Activated naive CD8-positive, alpha-beta T cell treated with anti-CD3 and anti-CD28 coated beads for 36 hours (primary cell): ENCODE measurements around the gene ZFAND3. TPM values are rescaled to one million over a fixed set of nuclear protein-coding genes. Genes with fewer than 3 reads are reported as not detected.
"Not testable (repeated sequence)": the region's sequence is repeated elsewhere in the genome, so short reads cannot be mapped to it uniquely, and the experiment has no call there.

Experiments used
- DNase-seq: peaks from one replicate; pipeline ENCODE4 v3.0.0; 2021
- H3K27ac Mint-ChIP-seq: one replicate; pipeline ENCODE4 v1.8.0; 2022; ENCODE audit warnings: mild to moderate bottlenecking, moderate library complexity, mixed read lengths
- H3K27me3 Mint-ChIP-seq: one replicate; pipeline ENCODE4 v1.8.0; 2022; ENCODE audit warnings: mild to moderate bottlenecking, mixed read lengths
- H3K36me3 Mint-ChIP-seq: one replicate; pipeline ENCODE4 v1.8.0; 2021; ENCODE audit warnings: mild to moderate bottlenecking, mixed read lengths
- H3K4me1 Mint-ChIP-seq: one replicate; pipeline ENCODE4 v1.8.0; 2021; ENCODE audit warnings: mixed read lengths
- H3K4me3 Mint-ChIP-seq: one replicate; pipeline ENCODE4 v1.8.0; 2022; ENCODE audit warnings: mild to moderate bottlenecking, moderate library complexity, mixed read lengths
- H3K9me3 Mint-ChIP-seq: one replicate; pipeline ENCODE4 v1.8.0; 2022; ENCODE audit warnings: mixed read lengths
- total RNA-seq, 2 experiments: library from RNA; stranded (reverse); gene quantifications; one replicate each; pipeline ENCODE4 v1.2.3, GENCODE V29; 2021

ZFAND3 gene
- total RNA-seq, 2 experiments from 2014 or later, result 36.3 to 38.5 TPM

DNA sequence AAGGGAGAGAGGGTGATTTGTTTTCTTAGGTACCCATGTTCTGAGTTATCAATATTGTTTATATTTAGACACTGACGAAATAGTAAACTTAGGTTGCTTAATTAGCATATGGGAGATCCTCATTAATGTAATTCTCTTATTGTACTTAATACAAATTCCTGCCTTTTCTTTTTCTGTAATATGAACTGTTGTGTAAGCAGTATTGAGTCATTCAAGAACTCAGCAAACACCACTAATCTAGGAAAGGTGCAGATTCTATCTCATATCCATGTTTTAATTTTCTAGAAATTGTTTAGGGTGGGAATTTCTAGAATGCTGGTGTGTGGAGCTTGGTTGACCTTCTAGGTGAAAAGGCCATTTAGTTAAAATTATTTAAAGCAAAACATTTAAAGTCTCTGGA, 216.0 kb downstream of the ZFAND3 start:
- H3K36me3 Mint-ChIP-seq, result peaks cover 10% of the 10 kb centered on the region
- H3K27ac Mint-ChIP-seq, result no peak overlapping the region
- peaks cover 44% of the 10 kb centered on the region for H3K4me1 Mint-ChIP-seq
- no peak for DNase-seq
- H3K9me3 Mint-ChIP-seq, result peaks cover under 1% of the 10 kb centered on the region
- H3K27me3 Mint-ChIP-seq, result no peaks in the 10 kb centered on the region
- no peak overlapping the region for H3K4me3 Mint-ChIP-seq

DNA sequence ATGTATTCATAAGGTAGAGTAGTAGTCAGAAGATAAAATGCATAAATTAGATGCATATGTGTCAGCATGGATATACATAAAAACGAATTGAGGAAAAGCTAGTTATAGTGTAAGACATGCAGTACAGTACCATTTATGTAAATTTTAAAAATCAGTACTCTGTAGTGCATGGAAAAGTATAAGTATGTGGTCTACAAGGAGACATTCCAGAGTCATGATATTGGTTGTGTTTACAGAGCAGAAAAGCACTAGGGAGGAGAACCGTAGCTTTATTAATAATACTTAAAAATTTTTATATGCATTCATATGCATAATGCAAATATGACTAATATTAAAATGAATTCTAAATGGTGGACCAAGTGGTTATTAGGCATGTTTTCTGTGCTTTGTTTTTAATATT, 220.0 kb downstream of the ZFAND3 start:
- no peak overlapping the region for H3K4me3 Mint-ChIP-seq
- H3K4me1 Mint-ChIP-seq, result peaks cover 21% of the 10 kb centered on the region
- DNase-seq, result no peak
- H3K36me3 Mint-ChIP-seq, result peaks cover 8% of the 10 kb centered on the region
- H3K9me3 Mint-ChIP-seq, result no peaks in the 10 kb centered on the region
- H3K27me3 Mint-ChIP-seq, result no peaks in the 10 kb centered on the region
- H3K27ac Mint-ChIP-seq, result no peak overlapping the region

DNA sequence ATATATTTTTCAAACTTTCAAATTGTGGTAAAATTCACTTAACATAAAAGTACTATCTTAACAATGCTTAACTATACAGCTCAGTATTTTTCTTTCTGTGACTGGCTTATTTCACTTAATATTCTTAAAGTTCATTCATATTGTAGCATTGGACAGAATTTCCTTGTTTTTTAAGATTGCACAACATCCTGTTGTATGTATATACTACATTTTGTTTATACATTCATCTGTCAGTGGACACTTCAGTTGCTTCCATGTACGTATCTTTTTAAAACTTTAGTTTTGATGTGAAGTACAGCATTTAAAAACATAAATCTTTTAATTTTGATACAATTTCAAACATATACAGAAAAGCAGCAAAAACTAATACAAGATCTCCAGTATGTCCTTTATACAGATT, 220.7 kb downstream of the ZFAND3 start:
- Mint-ChIP-seq H3K36me3 (peaks cover 8% of the 10 kb centered on the region), H3K4me3 (no peak overlapping the region), H3K9me3 (no peaks in the 10 kb centered on the region), H3K4me1 (peaks cover 16% of the 10 kb centered on the region), H3K27me3 (no peaks in the 10 kb centered on the region), H3K27ac (no peak overlapping the region)
- DNase-seq, result no peak

DNA sequence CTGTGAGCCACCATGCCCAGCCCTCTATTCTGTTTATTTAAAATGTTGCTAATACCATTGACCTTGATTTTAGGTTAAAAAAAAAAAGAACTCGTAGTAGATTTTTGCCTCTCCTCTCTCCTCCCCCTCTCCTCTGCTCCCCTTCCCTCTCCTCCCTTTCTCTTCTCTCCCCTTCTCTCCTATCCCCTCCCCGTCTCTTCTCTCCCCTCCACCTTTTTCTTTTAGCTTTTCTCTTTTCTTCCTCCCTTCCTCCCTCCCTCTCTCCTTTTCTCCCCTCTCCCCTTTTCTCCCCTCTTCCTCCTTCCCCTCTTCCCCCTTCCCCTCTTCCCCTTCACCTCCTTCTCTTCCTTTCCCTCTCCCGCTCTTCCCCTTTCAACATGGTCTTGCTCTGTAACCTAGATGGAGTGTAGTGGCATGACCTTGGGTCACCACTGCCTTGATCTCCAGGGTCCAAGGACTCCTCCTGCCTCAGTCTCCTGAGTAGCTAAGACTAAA, 223.8 kb downstream of the ZFAND3 start:
- no peaks in the 10 kb centered on the region for H3K9me3 Mint-ChIP-seq
- no peaks in the 10 kb centered on the region for H3K27me3 Mint-ChIP-seq
- H3K4me1 Mint-ChIP-seq, result peaks cover 10% of the 10 kb centered on the region
- no peaks in the 10 kb centered on the region for H3K36me3 Mint-ChIP-seq
- DNase-seq, result no peak
- H3K4me3 Mint-ChIP-seq, result no peak overlapping the region
- H3K27ac Mint-ChIP-seq, result no peak overlapping the region

DNA sequence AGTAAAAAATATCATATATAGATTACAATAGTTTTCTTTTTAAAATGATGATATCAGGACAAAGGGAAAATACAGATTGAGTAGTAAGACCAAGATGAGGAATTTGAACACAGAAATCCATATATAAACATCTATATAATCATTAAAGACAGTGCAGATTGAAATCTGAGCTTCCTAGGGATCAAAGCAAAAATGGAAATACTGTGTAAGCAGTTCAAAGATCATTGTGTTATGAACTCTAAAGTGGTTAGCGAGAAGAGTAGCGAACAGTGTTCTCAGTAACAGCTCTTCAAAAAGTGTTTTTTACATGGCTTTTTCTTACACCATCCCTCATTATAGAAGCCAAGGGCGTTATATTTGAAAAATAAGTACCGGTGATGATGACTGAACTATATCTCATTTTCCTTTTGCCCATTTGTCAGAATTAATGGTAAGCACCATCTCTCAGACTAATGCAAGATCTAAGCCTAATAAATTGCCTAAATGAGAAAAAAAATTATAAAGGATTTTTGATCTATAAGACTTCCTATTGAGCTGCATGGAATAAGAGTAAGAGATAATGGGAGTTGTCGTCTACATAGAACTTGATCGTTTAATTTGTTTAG, 226.3 kb downstream of the ZFAND3 start:
- Mint-ChIP-seq H3K4me3 (no peak overlapping the region), H3K27ac (no peak overlapping the region), H3K36me3 (peaks cover 9% of the 10 kb centered on the region), H3K9me3 (peaks cover 6% of the 10 kb centered on the region), H3K4me1 (peaks cover 2% of the 10 kb centered on the region), H3K27me3 (no peaks in the 10 kb centered on the region)
- DNase-seq, result no peak

DNA sequence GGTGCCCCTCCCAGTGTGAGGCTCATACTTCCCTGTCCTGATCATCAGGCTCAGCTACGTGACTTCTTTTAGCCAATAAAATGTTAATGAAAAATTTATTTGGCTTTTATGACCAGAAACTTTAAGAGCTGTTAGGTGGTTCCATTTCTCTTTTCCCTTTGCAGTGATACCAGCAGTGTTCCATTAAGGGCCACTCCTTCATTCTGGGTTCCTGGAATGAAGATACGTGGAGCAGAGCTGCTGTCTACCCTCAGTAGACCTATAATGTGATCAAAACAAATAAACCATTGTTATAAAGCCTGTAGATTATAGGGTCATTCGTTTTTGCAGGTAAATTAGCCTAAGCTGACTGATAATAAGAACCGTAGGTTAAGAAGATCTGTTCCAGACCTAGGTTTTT, 228.0 kb downstream of the ZFAND3 start:
- Mint-ChIP-seq H3K36me3 (peaks cover 9% of the 10 kb centered on the region), H3K4me1 (peaks cover under 1% of the 10 kb centered on the region), H3K27me3 (no peaks in the 10 kb centered on the region), H3K27ac (no peak overlapping the region), H3K9me3 (peaks cover 6% of the 10 kb centered on the region), H3K4me3 (no peak overlapping the region)
- no peak for DNase-seq

DNA sequence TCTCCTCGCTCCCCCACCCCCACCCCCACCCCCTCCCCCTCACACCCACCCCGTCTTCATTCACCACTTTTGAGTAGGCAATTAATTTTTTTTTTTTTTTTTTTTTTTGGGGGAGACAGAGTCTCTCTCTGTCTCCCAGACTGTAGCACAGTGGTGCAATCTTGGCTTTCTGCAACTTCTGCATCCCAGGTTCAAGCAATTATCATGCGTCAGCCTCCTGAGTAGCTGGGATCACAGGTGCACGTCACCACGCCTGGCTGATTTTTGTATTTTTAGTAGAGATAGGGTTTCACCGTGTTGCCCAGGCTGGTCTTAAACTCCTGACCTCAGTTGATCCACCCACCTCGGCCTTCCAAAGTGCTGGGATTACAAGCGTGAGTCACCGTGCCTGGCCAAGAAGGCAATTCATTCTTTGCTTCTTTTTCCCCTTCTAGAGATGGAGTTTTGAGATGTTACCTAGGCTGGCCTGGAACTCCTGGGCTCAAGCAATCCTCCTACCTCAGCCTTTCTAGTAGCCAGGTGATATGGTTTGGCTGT, 230.4 kb downstream of the ZFAND3 start:
- not testable (repeated sequence) for DNase-seq, H3K4me1 Mint-ChIP-seq, H3K9me3 Mint-ChIP-seq, H3K4me3 Mint-ChIP-seq, H3K27me3 Mint-ChIP-seq, H3K27ac Mint-ChIP-seq
- H3K36me3 Mint-ChIP-seq, result peaks cover 12% of the 10 kb centered on the region

DNA sequence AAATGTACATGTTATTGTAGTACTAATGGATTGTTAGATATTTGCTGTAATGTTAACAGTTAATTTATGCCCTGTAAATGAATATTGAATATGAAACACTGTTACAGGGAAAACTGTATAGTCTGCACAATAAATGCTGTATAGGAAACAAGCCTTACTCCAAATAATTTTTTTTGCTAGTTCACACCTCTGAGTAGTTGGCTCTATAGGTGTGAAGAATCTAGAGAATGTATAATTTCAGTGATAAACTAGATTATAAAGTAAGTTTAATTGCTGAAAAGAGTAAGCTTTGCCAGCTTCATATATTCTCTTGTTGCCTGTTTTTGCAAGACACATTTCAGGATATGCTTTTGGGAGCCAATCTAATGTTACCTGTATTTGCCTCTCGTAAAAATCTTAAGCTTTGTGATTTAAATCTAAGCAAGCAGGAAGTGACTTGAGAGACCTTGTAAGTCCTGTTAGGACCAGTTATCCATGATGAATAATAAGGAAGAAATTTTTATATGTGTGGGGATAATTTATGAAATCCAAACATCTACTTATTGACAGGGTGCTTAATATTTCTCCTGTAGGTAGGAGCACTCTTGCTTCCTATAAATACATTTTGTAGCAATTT, 232.4 kb downstream of the ZFAND3 start:
- no peaks in the 10 kb centered on the region for H3K27me3 Mint-ChIP-seq
- H3K27ac Mint-ChIP-seq, result no peak overlapping the region
- H3K4me3 Mint-ChIP-seq, result no peak overlapping the region
- no peak for DNase-seq
- H3K9me3 Mint-ChIP-seq, result peaks cover 6% of the 10 kb centered on the region
- peaks cover 9% of the 10 kb centered on the region for H3K4me1 Mint-ChIP-seq
- peaks cover 12% of the 10 kb centered on the region for H3K36me3 Mint-ChIP-seq

DNA sequence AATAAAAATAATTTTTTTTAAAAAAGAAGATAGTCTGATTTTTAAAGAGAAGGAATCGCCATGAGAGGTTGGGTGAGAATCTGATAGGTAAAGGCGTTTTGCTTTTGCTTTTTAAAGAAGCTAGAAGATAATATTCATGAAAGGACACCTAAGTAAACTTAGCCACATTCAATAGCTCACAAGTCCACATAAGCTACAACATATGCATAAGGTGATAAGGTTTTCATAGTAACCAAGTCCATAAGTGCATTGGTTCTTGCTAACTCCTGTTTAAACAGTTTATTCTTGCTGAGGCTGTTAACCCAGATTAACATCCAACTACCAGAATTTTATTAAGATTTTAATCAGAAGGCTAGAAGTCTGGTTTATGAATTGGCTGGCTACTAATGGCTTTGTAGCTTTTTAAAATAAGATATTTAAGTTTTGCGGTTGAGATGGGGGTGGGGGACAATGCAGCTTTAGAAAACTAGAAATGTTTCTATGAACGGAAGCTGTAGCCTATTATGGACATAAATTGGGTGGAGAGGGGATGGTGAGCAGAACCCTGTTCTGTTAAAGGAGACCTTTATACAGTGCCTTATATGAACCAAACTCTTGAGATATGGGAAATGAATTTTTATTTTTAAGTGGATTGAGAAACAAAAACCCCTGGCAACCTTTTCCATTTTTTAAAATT, 235.1 kb downstream of the ZFAND3 start:
- no peak for DNase-seq
- Mint-ChIP-seq H3K27ac (no peak overlapping the region), H3K4me3 (no peak overlapping the region), H3K4me1 (peaks cover 27% of the 10 kb centered on the region), H3K27me3 (no peaks in the 10 kb centered on the region), H3K36me3 (peaks cover 9% of the 10 kb centered on the region), H3K9me3 (peaks cover 4% of the 10 kb centered on the region)

DNA sequence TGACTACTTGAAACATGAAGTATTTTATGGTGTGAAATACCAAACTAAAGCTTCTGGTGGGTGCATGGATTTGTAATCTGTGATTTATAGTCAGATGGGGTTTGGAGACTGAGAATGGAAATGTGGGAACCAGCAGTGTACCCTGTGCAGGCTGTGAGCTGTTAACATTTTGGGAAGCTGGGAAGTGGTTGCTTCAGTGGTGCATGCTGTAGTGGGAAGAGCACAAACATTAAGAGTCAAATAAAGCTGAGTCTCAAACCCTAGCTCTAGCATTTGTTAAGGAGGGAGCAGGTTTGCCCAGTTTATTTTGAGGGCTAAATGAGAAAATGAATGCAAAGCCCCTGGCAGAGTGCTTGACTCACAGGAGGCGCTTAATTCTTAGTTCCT, 235.7 kb downstream of the ZFAND3 start:
- peaks cover 7% of the 10 kb centered on the region for H3K36me3 Mint-ChIP-seq

DNA sequence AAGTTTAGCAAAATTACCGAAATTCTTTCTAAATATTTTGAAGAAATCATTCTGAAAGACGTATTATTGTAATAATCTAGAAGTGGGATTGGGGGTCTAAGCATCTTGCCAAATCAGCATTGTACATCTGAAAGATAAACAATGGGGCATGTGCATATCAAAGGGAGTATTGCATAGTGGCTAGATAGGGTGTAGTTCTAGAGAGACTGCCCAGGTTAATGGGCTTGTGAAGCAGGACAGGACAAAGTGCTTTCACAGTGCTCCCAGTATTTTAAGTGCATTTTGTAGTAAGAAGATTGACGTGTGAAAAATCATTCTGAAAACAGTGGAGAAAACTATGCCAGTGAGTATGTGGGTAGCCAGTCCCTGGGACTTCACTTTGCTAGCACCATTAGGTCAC, 236.8 kb downstream of the ZFAND3 start:
- no peak overlapping the region for H3K27ac Mint-ChIP-seq
- peaks cover 7% of the 10 kb centered on the region for H3K36me3 Mint-ChIP-seq
- no peak for DNase-seq
- H3K4me1 Mint-ChIP-seq, result peaks cover 27% of the 10 kb centered on the region
- H3K9me3 Mint-ChIP-seq, result no peaks in the 10 kb centered on the region
- no peak overlapping the region for H3K4me3 Mint-ChIP-seq
- H3K27me3 Mint-ChIP-seq, result no peaks in the 10 kb centered on the region

More for the DNA sequence above, 235.7 kb downstream of the ZFAND3 start:
- Mint-ChIP-seq H3K9me3 (peaks cover 3% of the 10 kb centered on the region), H3K27ac (no peak overlapping the region), H3K27me3 (no peaks in the 10 kb centered on the region), H3K4me3 (no peak overlapping the region), H3K4me1 (peaks cover 27% of the 10 kb centered on the region)
- no peak for DNase-seq

DNA sequence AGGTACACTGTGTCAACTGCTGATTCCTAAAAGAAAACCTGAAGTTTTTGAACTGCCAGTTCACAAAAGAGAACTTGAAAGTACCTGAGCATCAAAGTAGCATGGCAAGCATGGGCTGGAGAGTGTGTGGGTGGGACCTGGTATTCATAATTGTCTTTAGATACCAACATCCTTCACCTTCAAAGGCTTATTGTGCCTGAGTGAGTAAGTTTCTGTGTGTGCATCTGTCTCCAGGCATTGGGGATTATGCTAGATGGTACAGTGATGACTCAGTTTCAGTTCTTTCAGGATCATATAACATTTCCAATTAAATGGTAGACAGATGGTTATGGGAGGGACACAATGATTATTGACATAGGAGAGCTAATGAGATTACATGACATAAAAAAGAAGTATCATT, 238.5 kb downstream of the ZFAND3 start:
- H3K9me3 Mint-ChIP-seq, result no peaks in the 10 kb centered on the region
- no peak overlapping the region for H3K4me3 Mint-ChIP-seq
- H3K36me3 Mint-ChIP-seq, result peaks cover 17% of the 10 kb centered on the region
- peak overlapping the region; percentile 27 for H3K27ac Mint-ChIP-seq
- DNase-seq, result peak; percentile 68
- peaks cover 25% of the 10 kb centered on the region for H3K4me1 Mint-ChIP-seq
- no peaks in the 10 kb centered on the region for H3K27me3 Mint-ChIP-seq

DNA sequence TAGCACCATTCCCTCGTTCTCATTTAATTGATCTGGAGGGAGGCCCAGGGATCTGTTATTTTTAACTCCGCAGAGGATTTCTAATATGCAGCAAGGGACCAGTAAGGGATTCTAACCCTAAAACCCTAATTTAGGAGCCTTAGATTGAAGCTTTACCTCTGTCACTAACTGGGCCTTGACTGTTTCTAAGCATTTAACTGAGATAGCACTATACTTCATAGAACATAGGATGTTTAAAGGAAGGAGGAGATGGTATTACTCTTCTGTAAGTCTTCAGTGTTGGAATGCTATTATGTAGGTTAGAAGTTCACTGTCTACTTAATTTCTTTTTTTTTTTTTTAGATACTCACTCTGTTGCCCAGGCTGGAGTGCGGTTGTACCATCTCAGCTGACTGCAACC, 242.5 kb downstream of the ZFAND3 start:
- no peak overlapping the region for H3K27ac Mint-ChIP-seq
- no peaks in the 10 kb centered on the region for H3K9me3 Mint-ChIP-seq
- no peak for DNase-seq
- H3K4me3 Mint-ChIP-seq, result no peak overlapping the region
- peaks cover 38% of the 10 kb centered on the region for H3K36me3 Mint-ChIP-seq
- H3K27me3 Mint-ChIP-seq, result no peaks in the 10 kb centered on the region
- H3K4me1 Mint-ChIP-seq, result peaks cover 24% of the 10 kb centered on the region

DNA sequence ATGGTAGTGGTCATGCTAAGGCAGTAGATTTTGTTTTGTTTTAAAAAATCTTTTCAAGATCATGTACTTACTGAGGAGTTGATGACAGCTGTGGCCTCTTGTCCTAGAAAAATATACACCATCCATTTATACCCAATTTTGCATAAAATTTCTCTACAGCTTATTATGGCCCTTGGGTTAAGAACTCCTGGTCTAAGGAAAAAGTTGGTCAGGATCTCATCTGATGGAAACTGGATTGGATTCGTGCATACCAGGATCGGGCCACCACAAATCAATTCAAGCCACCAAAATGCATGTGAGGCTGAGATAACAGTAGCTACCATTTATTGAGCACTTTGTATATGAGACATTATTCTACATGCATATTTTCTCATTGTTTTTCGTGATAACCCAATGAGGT, 244.4 kb downstream of the ZFAND3 start:
- Mint-ChIP-seq H3K27ac (no peak overlapping the region), H3K27me3 (no peaks in the 10 kb centered on the region), H3K4me1 (peaks cover 12% of the 10 kb centered on the region), H3K4me3 (no peak overlapping the region), H3K36me3 (peaks cover 40% of the 10 kb centered on the region), H3K9me3 (no peaks in the 10 kb centered on the region)
- DNase-seq, result no peak

DNA sequence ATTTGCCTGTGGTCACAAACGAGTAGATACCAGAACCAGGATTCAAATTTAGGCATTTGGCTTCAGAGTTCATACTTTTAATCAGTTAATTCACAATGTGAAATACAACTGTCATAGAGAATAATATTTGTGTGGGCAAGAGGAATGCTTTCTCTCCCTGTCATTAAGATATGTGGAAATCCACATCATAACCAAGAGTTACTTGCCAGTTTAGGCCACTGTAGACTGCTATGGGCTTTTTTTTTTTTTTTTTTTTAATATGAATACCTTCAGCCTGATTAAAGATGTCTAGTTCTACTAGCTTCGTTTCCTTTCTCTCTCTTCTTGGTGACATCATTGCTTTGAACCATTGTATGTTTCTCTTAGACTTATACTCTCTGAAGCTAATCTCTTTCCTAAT, 244.9 kb downstream of the ZFAND3 start:
- no peaks in the 10 kb centered on the region for H3K27me3 Mint-ChIP-seq
- H3K36me3 Mint-ChIP-seq, result peaks cover 40% of the 10 kb centered on the region
- no peak overlapping the region for H3K27ac Mint-ChIP-seq

More for the DNA sequence above, 244.9 kb downstream of the ZFAND3 start:
- no peak for DNase-seq
- peaks cover 12% of the 10 kb centered on the region for H3K4me1 Mint-ChIP-seq
- no peaks in the 10 kb centered on the region for H3K9me3 Mint-ChIP-seq
- no peak overlapping the region for H3K4me3 Mint-ChIP-seq
